ENCODE results near the gene ZNF492. TPM values are rescaled to one million over a fixed set of nuclear protein-coding genes. Genes with fewer than 3 reads are reported as not detected.
A peak's percentile ranks its signal among the peaks of the same experiment; 100 is the strongest.
"Not testable (repeated sequence)": the region's sequence is repeated elsewhere in the genome, so short reads cannot be mapped to it uniquely, and the experiment has no call there.

ZNF492 gene
- under 1 TPM; 0.09 to 0.80 TPM for total RNA-seq
- under 1 TPM; 0.08 to 0.10 TPM for polyA plus RNA-seq
- long read RNA-seq, donor 1, result 0 reads
- long read RNA-seq, donor 2, result 0 reads
- long read RNA-seq, donor 3, full-length matches to known transcripts, result 1 of 1 reads
- long read RNA-seq, donor 3, partial matches to known transcripts, result 0 of 1 reads
- long read RNA-seq, donor 3, other reads (novel, unspliced or antisense), result 0 of 1 reads
- long read RNA-seq, donor 4, result 0 reads
- long read RNA-seq, donor 5, full-length matches to known transcripts, result 1 of 1 reads
- long read RNA-seq, donor 5, partial matches to known transcripts, result 0 of 1 reads
- long read RNA-seq, donor 5, other reads (novel, unspliced or antisense), result 0 of 1 reads

- peak; percentile 97 to 98 (median 97) for DNase-seq
- Histone ChIP-seq H3K4me3 (peak within 1 kb of the TSS; percentile 56), H3K9ac (ENCODE audit: insufficient read depth in 1 of 2, low read length in 2 of 2) (peak within 1 kb of the TSS; percentile 86 to 92)
- H3K9me3 ChIP-seq (ENCODE audit: control insufficient read depth in 4 of 4, insufficient read depth in 3 of 4, low read length in 3 of 4); H3K27me3 ChIP-seq (ENCODE audit: control insufficient read depth in 3 of 3, insufficient read depth in 3 of 3, low read length in 2 of 3); H3K36me3 ChIP-seq (ENCODE audit: control insufficient read depth in 4 of 4, insufficient read depth in 4 of 4, low read length in 4 of 4); H3K27ac ChIP-seq (ENCODE audit: low read depth in 1 of 2, low read length in 1 of 2); H3K4me1 ChIP-seq (ENCODE audit: control insufficient read depth in 5 of 5, insufficient read depth in 5 of 5, low read length in 5 of 5): not testable (repeated sequence)
- ATAC-seq (ENCODE audit: insufficient read depth, low FRiP score), result peak; percentile 86
- WGBS, 2 donors, result 2 to 24% methylated on average over 36 of the region's 36 CpGs
Measured at GRCh38 chr19:22633706-22634449, at the start of gene ZNF492. TSS of gene ZNF492 (plus strand) at chr19:22634324. CDS start at chr19:22653400, 19,076 bp downstream.

GRCh38 chr19:22595422-22595821, 38.7 kb upstream of the ZNF492 start:
- H3K27me3 ChIP-seq (ENCODE audit: control insufficient read depth in 3 of 3, insufficient read depth in 3 of 3, low read length in 2 of 3), result no peaks in the 10 kb centered on the region
- peaks cover 0 to 29% (median under 1%) of the 10 kb centered on the region in 4 donors for H3K9me3 ChIP-seq (ENCODE audit: control insufficient read depth in 4 of 4, insufficient read depth in 3 of 4, low read length in 3 of 4)
- no peak for ATAC-seq (ENCODE audit: insufficient read depth, low FRiP score)

GRCh38 chr19:22595918-22596341, 38.2 kb upstream of the ZNF492 start:
- Histone ChIP-seq H3K9me3 (ENCODE audit: control insufficient read depth in 4 of 4, insufficient read depth in 3 of 4, low read length in 3 of 4) (peaks cover 0 to 34% (median under 1%) of the 10 kb centered on the region in 4 donors), H3K27ac (ENCODE audit: low read depth in 1 of 2, low read length in 1 of 2) (no peak overlapping the region), H3K27me3 (ENCODE audit: control insufficient read depth in 3 of 3, insufficient read depth in 3 of 3, low read length in 2 of 3) (no peaks in the 10 kb centered on the region), H3K36me3 (ENCODE audit: control insufficient read depth in 4 of 4, insufficient read depth in 4 of 4, low read length in 4 of 4) (no peaks in the 10 kb centered on the region), H3K4me3 (no peak overlapping the region), H3K4me1 (ENCODE audit: control insufficient read depth in 5 of 5, insufficient read depth in 5 of 5, low read length in 5 of 5) (no peaks in the 10 kb centered on the region), H3K9ac (ENCODE audit: insufficient read depth in 1 of 2, low read length in 2 of 2) (no peak overlapping the region)
- no peak for ATAC-seq (ENCODE audit: insufficient read depth, low FRiP score)
- WGBS, 2 donors, result 18 to 22% methylated on average over 21 to 24 of the region's 24 CpGs
- DNase-seq, result no peak
- no peak for TF ChIP-seq CTCF (IDR thresholded peaks at IDR 0.05; ENCODE audit: control extremely low read depth, extremely low read depth)

More at GRCh38 chr19:22595422-22595821, 38.7 kb upstream of the ZNF492 start:
- WGBS, 2 donors, result 44 to 52% methylated on average over 11 of the region's 11 CpGs
- H3K36me3 ChIP-seq (ENCODE audit: control insufficient read depth in 4 of 4, insufficient read depth in 4 of 4, low read length in 4 of 4), result no peaks in the 10 kb centered on the region
- no peak for TF ChIP-seq CTCF (IDR thresholded peaks at IDR 0.05; ENCODE audit: control extremely low read depth, extremely low read depth)
- DNase-seq, result no peak
- no peaks in the 10 kb centered on the region for H3K4me1 ChIP-seq (ENCODE audit: control insufficient read depth in 5 of 5, insufficient read depth in 5 of 5, low read length in 5 of 5)
- no peak overlapping the region for H3K9ac ChIP-seq (ENCODE audit: insufficient read depth in 1 of 2, low read length in 2 of 2)
- no peak overlapping the region for H3K4me3 ChIP-seq
- H3K27ac ChIP-seq (ENCODE audit: low read depth in 1 of 2, low read length in 1 of 2), result no peak overlapping the region
